AG08396 (cell line): ENCODE results near the gene FUT2.
"Not testable (repeated sequence)": the region's sequence is repeated elsewhere in the genome, so short reads cannot be mapped to it uniquely, and the experiment has no call there.

Experiments used
- DNase-seq: peaks from one replicate; pipeline ENCODE4 v3.0.0; 2012; ENCODE audit warnings: low spot score, mixed read lengths

The FUT2 gene

DNA sequence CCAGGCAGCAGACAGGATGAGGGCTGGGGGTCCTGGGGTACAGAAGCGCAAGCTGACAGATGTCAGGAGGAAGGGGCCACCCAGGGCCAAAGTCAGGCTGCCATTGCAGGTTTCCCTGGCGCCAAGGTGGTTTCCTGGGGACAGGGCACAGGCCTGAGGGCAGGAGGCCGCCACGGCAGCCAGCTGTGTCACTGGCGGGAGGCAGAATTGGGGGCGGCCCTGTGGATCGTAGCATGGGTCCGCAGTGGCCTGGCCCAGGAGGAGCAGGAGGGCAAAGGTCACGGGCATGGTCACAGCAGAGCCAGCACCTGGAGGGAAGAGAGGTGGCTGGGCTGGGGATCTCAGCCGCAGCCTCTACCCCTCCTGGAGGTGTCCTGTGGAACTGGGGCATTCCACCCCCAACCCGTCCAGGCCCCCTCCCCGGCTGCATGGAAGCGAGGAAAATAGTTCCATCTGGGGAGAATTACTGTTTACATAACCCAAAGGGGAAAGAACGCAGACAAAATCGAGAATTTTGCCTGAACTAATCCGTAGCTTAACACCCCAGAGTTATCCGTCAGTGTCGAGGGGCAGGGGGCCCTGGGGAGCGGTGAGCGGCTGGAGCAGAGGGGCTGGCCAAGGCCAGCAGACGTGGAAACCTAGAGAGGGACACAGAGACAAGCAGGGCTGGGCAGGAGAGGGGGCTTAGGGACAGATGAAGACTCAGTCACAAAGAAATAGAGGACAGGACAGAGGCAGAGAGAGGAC is 24.9 kb upstream of the FUT2 start:
- no peak for DNase-seq

DNA sequence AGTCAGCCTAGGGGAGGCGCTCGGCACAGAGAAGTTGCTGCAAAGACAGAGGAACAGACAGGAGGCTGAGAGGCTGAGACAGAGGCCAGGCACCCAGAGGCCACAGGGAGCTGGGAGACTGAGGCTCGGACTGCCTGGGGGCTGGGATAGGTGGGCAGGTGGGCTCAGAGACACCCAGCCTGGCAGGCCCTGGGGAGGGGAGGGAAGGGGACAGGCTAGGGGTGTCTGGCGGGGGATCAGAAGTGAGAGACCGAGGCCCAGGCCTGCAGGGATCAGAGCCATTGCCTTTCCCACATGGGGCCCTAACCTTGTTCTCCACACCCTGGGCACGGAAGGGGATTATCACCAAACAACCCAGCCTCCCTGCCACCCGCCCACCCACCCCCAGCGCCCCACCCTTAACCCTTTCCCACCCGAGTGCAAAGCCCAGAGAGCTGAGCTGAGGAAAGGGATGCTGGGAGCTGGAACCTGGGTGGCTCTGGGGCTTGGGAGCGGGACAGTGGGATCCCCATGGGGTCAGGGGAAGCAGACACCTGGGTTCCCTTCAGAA is 24.2 kb upstream of the FUT2 start:
- DNase-seq, result no peak

DNA sequence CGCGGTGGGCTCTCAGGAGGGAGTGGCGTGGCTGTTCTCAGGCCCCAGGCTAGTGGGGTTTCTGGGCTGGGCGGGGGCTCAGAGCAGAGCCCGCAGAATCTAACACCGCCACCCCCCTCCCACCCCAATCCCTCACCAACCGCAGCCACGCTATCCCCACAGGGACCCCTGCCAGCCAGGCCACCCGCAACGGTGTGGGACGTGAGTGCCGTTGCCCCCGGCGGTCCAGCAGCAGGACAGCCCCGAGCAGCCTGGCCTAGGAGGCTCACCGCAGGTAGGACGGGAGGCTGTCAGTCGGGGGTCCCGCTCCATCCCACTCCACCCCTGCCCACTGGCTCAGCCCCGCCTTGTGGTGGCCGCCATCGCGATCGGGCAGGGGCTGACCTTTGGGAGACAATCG is 22.8 kb upstream of the FUT2 start, which contains the start of gene NTN5:
NTN5 (minus strand) TSS at position 24 of the 400 bp plus-strand sequence. CDS start 2,031 bp downstream, outside the sequence.
- DNase-seq, result no peak

DNA sequence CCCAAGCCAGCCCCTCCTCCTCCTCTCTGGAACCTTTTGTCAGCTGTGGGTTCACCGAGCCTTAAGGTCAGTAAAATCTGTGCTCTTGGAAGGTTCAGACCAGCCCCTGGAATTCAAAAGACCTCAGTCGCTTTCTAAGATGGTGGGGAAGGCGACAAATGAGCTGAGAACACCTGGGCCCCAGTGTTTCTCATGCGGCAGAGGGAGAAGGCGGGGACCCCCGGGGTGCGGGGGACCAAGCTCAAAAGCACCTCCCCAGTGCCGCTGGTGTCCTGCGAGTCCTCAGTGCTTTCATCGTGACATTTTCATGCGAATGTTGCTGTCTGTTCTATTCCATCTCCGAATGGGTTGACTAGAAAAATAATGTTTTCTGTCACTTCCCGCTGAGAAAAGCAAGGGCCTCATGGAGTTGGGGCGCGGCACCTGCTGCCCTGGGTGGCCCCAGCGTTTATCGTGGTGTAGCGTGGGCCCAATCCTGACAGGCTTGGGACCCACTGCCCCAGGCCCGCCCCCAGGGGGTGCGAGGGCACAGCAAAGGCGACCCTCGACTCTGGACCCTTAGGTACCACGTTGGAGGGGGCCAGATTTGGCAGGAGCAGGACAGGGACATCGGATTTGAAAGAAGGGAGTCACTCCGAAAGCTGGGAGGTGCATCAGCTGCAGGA is 22.2 kb upstream of the FUT2 start:
- no peak for DNase-seq

DNA sequence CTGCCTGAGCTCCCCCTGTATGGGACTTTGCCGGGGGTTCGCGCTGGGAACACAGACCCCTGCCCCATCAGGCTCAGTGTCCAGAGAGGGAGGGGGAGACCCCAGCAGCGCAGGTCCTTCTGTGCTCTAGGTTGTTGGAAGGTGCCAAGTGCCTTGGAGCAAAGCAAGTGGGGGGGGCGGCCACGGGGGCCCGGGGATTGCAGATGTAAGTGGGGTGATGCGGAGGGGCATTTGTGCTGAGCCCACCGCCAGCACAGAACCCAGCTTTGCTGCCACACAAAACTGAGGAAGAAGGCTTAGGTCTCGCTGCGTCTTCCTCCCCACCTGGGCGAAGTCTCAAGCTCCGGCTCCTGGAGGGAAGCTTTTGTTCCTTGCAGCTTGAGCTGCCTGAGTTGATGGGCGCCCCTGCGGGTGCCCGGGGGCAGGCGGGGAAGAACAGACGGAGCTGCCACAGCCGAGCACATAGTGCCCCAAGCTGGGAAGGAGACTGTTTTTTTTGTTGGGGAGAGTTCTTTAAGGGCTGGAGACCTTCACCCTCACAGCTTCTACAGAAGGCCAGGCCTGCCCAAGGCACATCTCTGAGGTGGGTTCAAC is 21.5 kb upstream of the FUT2 start:
- no peak for DNase-seq

DNA sequence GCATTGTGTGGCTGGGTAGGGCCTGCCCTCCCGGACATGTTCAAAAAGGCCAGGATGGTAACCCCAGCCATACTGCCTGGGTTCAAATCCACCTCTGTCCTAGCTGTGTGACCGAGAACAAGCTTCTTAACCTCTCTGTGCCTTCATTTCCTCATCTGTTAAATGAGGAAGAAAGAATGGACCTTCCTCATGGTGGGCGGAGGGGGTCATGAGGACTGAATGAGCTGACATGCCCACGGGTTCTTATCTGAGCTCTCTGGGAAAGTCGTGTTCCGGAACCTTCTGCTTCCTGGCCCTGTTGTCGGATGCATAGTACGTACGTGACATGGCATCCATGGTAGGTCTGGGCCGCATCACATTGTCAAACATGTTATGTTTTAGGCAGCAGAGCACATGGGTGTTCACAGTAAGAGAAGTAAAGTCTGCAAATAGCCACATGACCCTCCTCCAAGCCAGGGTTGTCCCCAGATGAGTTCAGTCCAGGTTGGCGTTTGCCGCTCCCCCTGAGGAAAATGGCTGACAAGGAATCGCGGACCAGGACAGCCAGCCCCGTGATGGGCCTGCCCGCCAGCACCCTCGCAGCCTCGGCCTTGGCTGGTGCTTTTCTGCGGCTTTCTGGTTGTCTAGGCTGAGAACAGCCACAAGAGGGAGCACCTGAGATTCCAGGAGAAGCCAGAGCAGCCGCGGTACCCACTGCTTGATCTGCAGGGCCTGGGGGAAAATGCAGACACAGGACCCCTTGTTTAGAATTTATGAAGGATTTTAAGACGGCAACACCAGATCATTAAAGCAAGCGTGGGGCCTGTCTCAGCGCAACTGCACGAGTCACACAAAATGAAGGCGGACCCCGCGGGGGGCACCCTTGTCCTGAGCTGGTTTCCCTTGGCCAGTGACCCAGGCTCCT is 20.6 kb upstream of the FUT2 start:
- DNase-seq, result peak; percentile 95

DNA sequence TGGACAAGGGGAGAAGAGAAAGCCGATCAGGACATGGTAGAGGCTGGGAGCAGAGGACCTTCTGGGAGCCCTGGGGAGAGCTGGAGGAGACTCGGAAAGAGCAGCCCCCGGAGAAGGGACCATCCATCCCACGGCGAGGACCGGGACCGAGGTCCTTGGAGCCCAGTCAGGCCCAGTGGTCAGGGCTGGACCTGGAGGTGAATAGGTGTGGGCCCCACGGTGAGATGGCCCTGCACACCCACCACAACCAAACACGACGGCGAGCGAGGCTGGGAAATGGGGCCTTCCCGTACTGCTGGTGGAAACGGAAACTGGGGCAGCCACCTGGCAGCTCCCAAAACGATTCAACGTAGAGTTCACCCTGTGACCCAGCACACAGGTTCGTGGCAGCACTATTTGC is 19.3 kb upstream of the FUT2 start:
- DNase-seq, result no peak

DNA sequence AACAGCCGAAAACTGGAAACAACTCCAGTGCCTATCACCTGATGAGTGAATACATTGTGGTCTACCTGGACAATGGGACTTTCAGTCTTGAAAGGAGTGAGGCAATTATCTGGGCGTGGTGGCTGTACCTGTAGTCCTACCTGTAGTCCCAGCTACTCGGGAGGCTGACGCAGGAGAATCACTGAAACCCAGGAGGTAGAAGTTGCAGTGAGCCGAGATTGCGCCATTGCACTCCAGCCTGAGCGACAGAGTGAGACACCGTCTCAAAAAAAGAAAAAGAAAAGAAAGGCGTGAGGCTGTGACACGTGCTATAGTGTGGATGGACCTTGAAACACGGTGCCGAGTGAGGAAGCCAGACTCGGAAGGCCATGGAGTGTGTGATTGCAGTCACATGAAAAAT is 18.9 kb upstream of the FUT2 start:
- DNase-seq, result no peak

DNA sequence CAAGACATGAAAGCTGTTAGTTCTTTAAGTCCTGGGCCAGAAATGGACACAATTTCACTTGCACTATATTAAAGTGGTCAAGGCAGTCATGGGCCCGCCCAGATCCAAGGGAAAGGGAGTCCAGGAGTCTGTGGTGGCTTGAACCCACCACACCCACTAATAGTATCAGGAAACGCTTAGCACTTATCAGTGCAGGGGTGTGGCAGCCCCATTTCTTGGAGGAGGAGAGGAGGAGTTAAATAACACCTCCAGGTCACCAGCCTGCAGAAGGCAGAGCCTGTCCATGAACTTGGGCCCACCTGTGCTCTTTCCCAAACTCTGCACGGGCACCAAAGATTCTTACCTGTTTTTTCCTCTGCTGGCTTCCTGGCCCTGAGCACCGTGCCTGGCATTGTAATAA is 17.6 kb upstream of the FUT2 start:
- no peak for DNase-seq

DNA sequence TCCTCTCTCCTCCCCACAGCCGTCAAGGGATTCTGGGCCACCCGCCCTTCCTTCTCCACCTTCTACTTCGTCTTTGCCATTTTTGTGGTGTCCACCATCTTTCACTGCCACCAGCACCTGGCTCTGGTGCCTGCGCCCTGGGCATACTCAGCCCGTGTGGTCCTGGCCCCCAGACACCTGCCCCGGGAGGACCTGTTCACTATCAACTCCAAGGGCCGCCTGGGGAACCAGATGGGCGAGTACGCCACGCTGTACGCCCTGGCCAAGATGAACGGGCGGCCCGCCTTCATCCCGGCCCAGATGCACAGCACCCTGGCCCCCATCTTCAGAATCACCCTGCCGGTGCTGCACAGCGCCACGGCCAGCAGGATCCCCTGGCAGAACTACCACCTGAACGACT is 15.8 kb upstream of the FUT2 start:
- not testable (repeated sequence) for DNase-seq

DNA sequence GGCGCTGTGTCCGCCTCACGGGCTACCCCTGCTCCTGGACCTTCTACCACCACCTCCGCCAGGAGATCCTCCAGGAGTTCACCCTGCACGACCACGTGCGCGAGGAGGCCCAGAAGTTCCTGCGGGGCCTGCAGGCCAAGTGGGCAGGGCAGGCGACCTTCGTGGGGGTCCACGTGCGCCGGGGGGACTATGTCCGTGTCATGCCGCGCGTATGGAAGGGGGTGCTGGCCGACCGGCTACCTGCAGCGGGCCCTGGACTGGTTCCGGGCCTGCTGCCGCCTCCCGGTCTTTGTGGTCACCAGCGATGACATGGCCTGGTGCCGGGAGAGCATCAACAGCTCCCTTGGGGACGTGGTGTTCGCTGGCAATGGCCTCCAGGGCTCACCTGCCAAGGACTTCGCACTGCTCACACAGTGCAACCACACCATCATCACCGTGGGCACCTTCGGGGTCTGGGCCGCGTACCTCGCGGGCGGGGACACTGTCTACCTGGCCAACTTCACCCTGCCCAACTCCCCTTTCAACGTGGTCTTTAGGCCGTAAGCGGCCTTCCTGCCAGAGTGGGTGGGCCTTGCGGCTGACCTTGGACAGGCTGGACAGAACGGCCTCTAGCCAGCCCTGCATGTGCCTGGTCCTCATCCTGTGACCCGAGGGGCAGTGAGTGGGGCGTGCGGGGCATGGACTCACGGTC is 15.2 kb upstream of the FUT2 start:
- DNase-seq, result no peak

DNA sequence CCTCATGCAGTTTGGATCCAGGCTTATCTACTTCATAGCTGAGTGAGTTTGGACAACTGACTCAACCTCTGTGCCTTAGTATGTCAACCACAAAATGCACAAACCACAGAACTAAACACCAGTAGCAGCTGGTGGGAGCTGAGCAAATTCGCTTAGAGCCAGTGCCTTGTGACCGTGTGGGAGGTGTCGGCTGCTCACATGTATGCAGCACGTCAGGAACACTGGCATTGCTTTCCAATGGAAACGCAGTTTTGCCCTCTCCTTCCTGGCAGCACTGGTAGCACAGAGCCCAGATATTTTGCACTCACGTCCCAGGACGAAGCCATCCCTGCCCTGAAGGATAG is 14.7 kb upstream of the FUT2 start:
- peak; percentile 91 for DNase-seq

DNA sequence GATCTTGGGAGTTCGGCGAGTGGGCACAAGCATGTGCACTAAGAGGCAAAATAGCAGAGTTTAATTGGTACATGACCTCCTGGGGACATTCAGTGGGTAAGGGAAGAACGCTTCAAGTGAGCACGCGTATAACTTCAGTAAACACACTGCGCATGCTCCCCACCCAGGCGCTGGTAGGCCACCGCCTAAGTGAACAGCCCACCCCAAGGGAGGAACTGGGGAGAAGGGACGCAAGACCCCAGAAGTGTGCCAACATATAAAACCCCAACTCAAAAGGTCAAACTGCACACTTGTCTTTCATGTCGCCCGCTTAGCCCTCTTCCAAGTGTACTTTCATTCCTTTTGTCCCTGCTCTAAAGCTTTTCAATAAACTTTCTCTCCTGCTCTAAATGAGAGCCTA is 12.4 kb upstream of the FUT2 start:
- peak; percentile 34 for DNase-seq

DNA sequence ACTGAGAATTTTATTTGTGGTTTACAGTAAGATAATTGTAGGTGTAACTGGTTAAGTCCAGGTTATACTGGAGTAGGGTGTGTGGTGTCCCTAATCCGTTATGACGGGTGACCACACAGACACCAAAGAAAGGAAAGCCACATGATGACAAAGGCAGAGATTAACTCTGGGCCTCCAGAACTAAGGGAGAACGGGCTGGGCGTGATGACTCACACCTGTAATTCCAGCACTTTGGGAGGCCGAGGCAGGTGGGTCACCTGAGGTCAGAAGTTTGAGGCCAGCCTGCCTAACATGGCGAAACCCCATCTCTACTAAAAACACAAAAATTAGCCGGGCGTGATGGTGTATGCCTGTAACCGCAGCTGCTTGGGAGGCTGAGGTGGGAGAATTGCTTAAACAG is 10.2 kb upstream of the FUT2 start:
- no peak for DNase-seq

DNA sequence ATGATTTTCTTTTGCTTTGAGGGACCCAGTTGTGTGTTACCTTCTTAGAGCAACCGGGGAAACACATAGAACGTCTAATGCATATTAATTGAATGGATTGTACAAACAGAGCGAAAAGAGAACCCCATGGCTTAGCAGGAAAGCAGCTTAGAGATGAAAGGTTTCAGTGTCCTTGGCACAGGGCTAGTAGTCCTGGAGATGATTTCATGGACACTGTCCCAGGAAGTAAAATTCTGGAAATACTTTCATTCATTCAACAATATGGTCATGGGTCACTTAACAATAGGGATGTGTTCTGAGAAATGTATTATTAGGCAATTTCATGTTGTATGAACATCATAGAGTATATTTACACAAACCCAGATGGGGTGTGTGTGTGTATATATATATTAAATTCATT is 9.7 kb upstream of the FUT2 start:
- no peak for DNase-seq

DNA sequence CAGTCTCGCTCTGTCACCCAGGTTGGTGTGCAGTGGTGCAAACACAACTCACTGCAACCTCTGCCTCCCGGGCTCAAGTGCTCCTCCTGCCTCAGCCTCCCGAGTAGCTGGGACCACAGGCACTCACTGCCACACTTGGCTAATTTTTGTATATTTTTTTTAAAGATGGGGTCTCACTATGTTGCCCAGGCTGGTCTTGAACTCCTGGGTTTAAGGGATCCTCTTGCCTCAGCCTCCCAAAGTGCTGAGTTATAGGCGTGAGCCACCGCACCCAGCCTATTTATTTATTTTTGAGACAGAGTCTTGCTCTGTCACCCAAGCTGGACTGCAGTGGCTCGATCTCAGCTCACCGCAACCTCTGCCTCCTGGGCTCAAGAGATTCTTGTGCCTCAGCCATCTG is 9.1 kb upstream of the FUT2 start:
- DNase-seq, result not testable (repeated sequence)

DNA sequence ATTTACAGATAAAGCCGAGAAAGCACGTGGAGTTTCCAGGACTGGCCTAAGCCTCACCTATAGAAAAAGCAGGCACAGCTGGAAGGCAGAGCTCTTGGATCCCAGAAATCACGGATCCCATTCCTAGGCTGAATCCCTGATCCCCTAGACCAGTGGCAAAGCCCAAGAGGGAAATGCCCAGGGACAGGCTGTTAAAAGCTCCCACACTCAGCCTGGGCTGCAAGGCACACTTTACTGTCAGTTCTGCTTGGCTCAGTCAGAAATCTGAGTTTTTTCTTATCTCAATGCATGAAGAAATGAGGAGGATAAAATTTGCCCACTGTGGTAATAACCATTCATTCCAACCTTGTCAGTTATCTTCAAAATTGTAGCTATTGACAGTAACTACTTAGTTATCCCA is 8.0 kb upstream of the FUT2 start:
- DNase-seq, result no peak

DNA sequence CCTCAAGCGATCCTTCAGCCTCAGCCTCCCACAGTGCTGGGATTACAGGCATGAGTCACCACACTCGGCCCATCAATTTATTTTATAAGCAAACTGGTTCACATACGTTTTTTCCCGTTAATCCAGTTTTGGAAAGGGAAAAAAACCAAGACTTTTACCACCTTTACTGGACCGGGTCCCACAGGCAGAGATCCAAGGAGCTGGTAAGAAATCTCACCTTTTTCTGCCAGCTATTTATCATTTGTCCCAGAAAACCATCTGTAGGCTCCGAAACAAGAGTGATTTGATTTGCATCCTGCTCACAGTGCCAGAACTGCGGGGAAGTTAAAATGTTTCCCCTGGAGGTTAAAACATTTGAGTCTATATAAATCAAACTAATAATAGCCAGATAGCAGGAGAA is 6.3 kb upstream of the FUT2 start:
- no peak for DNase-seq

DNA sequence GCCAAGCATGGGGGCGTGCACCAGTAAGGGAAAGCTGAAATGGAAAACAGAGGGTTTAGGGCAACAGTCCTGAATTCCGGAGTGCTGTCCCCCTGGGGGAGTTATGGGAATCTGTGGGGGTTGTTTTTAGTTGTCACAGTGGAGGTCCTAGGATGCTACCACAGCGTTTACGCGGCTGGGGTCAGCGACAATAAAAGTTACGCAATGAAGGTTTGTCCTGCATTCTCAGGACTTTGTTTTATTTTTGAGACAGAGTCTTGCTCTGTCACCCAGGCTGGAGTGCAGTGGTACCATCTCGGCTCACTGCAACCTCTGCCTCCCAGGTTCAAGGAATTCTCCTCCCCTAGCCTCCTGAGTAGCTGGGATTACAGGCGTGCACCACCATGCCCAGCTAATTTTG is 2.1 kb upstream of the FUT2 start:
- not testable (repeated sequence) for DNase-seq

DNA sequence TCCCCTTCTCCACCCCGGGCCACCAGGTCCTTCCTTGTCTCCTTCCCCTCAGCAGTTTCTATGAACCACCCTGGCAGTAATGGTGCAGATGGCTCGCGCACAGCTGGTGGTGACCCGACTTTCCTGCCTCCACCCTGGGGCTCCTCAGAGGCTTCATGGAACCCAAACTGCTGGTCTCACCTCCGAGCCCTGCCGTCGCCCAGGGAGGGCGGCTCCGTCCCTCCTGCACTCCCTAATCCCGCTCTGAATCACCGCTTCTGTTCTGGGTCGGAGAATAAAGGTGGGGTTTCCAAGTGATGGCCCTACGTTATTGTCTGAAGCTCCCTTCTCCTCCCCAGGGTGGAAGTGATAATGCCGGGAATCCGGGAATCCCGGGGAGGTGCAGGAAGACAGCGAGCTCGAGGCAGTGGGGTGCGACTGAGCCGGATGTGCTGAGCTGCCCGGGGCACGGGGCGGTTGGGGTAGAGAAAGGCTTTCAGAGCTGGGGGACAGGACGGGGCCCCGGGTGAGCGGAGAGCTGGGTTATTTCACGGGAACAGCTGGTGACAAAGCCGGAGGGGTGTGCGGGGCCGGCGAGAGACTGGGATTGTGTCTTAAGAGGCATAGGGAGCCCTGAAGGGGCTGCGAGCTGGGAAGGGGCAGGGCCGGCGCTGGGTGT is 711 bp downstream of the FUT2 start:
- no peak for DNase-seq

DNA sequence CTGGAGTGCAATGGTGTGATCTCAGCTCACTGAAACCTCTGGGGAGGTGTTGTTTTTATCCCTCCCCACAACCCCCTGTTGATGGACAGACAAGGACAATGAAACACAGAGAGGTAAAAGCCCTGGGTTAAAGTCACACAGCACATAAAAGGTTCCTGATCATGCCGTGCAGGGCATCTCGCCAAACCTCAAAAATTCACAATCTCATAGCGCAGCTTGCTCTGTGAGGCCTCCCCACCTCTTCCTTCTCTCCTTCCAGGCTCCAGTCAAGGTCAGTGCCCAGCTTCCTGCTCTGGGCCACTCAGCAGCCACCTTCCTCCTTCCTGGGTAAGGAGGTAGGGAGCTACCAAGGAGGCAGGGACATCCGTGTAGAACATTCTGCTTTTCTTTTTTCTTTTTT is 2.3 kb downstream of the FUT2 start:
- DNase-seq, result peak; percentile 67
